Measurements from ENCODE around the gene WFIKKN2. TPM values are rescaled to one million over a fixed set of nuclear protein-coding genes. Genes with fewer than 3 reads are reported as not detected.

The WFIKKN2 gene
- total and polyA plus RNA-seq, 2 of the 13 experiments (the other 11 are each of a cell fraction or from before 2014, with no cell fraction given), result not detected

DNA sequence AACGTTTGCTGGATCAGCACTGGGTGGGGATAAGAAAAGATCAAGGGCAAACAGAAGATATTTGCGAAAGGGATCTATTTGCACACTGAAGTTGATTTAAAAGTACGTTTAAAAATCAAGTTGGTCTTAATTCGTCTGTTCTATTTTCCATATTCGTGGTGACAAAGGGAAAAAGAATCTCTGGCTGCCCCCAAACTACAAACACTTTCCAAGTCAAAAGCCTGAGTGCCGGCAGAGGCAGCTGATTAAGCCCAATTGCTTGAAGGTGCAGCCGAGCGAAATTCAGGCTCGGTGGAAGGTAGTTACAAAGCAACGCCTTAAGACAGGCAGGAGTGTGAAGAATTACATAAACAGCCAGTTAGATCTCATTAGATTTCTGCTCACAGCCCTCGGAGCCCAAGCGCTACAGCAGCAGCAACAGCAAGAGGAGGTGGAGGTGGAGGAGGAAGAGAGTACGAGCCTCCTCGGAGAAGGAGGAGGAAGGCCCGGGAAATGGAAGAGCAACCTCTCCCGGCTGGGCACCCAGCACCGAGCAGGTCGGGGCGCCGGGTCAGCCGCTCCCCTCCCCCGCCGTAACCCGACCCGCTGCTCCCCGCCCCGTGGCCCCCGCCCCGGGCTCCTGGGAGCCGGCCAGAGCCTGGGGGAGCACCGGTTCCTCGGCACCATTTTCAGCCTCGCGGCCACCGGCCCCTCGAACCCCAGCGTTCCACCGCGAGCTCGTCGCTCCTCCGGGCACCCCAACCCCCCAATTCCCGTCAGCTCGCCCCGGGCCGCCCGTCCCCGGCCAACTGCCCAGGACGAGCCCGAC, 29.9 kb downstream of the WFIKKN2 start (continued):
- TF ChIP-seq SRSF1 (optimal IDR thresholded peaks at IDR 0.05; ENCODE audit: low read depth, low read length), result no peak
- peak; percentile 47; the same call in 1 of the 2 replicates for TF ChIP-seq ONECUT2 (CRISPR knock-in tag; IDR thresholded peaks at IDR 0.05)
- TF ChIP-seq, protein P1, sequence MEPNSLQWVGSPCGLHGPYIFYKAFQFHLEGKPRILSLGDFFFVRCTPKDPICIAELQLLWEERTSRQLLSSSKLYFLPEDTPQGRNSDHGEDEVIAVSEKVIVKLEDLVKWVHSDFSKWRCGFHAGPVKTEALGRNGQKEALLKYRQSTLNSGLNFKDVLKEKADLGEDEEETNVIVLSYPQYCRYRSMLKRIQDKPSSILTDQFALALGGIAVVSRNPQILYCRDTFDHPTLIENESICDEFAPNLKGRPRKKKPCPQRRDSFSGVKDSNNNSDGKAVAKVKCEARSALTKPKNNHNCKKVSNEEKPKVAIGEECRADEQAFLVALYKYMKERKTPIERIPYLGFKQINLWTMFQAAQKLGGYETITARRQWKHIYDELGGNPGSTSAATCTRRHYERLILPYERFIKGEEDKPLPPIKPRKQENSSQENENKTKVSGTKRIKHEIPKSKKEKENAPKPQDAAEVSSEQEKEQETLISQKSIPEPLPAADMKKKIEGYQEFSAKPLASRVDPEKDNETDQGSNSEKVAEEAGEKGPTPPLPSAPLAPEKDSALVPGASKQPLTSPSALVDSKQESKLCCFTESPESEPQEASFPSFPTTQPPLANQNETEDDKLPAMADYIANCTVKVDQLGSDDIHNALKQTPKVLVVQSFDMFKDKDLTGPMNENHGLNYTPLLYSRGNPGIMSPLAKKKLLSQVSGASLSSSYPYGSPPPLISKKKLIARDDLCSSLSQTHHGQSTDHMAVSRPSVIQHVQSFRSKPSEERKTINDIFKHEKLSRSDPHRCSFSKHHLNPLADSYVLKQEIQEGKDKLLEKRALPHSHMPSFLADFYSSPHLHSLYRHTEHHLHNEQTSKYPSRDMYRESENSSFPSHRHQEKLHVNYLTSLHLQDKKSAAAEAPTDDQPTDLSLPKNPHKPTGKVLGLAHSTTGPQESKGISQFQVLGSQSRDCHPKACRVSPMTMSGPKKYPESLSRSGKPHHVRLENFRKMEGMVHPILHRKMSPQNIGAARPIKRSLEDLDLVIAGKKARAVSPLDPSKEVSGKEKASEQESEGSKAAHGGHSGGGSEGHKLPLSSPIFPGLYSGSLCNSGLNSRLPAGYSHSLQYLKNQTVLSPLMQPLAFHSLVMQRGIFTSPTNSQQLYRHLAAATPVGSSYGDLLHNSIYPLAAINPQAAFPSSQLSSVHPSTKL (CRISPR knock-in tag; IDR thresholded peaks at IDR 0.05), result no peak
- TF ChIP-seq DNMT1 (CRISPR knock-in tag; IDR thresholded peaks at IDR 0.05), result no peak
- no peak for TF ChIP-seq ADNP (CRISPR knock-in tag; IDR thresholded peaks at IDR 0.05)
- no peak; the same call in 1 of the 2 replicates for TF ChIP-seq MED13 (CRISPR knock-in tag; IDR thresholded peaks at IDR 0.05)
- no peak for TF ChIP-seq ZNF773 (CRISPR knock-in tag; IDR thresholded peaks at IDR 0.05; ENCODE audit: borderline replicate concordance)
- TF ChIP-seq ZNF772 (CRISPR knock-in tag; IDR thresholded peaks at IDR 0.05), result no peak; the same call in 1 of the 2 replicates
- no peak for TF ChIP-seq POLR2AphosphoS2 (IDR thresholded peaks at IDR 0.05; ENCODE audit: low read depth, low read length)
- peak; percentile 24; the same call in 1 of the 2 replicates for TF ChIP-seq NCOA2 (CRISPR knock-in tag; IDR thresholded peaks at IDR 0.05)
- 0 out of 2 replicates have a peak, but pooled peaks have one; percentile 13 for TF ChIP-seq GATAD1 (CRISPR knock-in tag; IDR thresholded peaks at IDR 0.05)
- 0 out of 4 replicates have a peak, but pooled peaks of 1 of the 2 experiments have one; percentile 21 for TF ChIP-seq EP300 (IDR thresholded peaks at IDR 0.05; ENCODE audit: low read depth in 2 of 2, low read length in 2 of 2)
- TF ChIP-seq EP300 (CRISPR knock-in tag; IDR thresholded peaks at IDR 0.05; ENCODE audit: borderline replicate concordance), result no peak
- TF ChIP-seq ZNF761 (CRISPR knock-in tag; conservative IDR thresholded peaks at IDR 0.05), result no peak
- TF ChIP-seq SNAI1 (CRISPR knock-in tag; IDR thresholded peaks at IDR 0.05; ENCODE audit: borderline replicate concordance), result no peak
- no peak for TF ChIP-seq ZNF556 (CRISPR knock-in tag; IDR thresholded peaks at IDR 0.05; ENCODE audit: borderline replicate concordance)
- TF ChIP-seq FOXC1 (CRISPR knock-in tag; IDR thresholded peaks at IDR 0.05; ENCODE audit: borderline replicate concordance), result no peak; the same call in 1 of the 2 replicates
- 0 out of 2 replicates have a peak, but pooled peaks have one; percentile 23 for TF ChIP-seq ZNF709 (CRISPR knock-in tag; IDR thresholded peaks at IDR 0.05)
- TF ChIP-seq HMGA1 (CRISPR knock-in tag; conservative IDR thresholded peaks at IDR 0.05), result no peak
- 0 out of 2 replicates have a peak, but pooled peaks have one; percentile 12 for TF ChIP-seq BRCA1 (CRISPR knock-in tag; IDR thresholded peaks at IDR 0.05)
- peak; percentile 77 for TF ChIP-seq PITX1 (CRISPR knock-in tag; IDR thresholded peaks at IDR 0.05)
- 0 out of 2 replicates have a peak, but pooled peaks have one; percentile 48 for TF ChIP-seq SIN3A (IDR thresholded peaks at IDR 0.05; ENCODE audit: borderline replicate concordance, low read depth, low read length)
- TF ChIP-seq ZNF747 (CRISPR knock-in tag; IDR thresholded peaks at IDR 0.05; ENCODE audit: borderline replicate concordance), result no peak; the same call in 1 of the 2 replicates
- no peak for TF ChIP-seq ZNF317 (CRISPR knock-in tag; IDR thresholded peaks at IDR 0.05)
- TF ChIP-seq ZFP36L2 (CRISPR knock-in tag; IDR thresholded peaks at IDR 0.05), result no peak
- TF ChIP-seq SOX5 (CRISPR knock-in tag; IDR thresholded peaks at IDR 0.05; ENCODE audit: borderline replicate concordance), result 0 out of 2 replicates have a peak, but pooled peaks have one; percentile 4
- TF ChIP-seq, protein P2, sequence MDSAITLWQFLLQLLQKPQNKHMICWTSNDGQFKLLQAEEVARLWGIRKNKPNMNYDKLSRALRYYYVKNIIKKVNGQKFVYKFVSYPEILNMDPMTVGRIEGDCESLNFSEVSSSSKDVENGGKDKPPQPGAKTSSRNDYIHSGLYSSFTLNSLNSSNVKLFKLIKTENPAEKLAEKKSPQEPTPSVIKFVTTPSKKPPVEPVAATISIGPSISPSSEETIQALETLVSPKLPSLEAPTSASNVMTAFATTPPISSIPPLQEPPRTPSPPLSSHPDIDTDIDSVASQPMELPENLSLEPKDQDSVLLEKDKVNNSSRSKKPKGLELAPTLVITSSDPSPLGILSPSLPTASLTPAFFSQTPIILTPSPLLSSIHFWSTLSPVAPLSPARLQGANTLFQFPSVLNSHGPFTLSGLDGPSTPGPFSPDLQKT (CRISPR knock-in tag; IDR thresholded peaks at IDR 0.05; ENCODE audit: borderline replicate concordance), result no peak
